Measurements from ENCODE around the gene PYCARD.
A peak's percentile ranks its signal among the peaks of the same experiment; 100 is the strongest.

The PYCARD gene

GRCh38 chr16:31243734-31244670 is 41.4 kb upstream of the PYCARD start:
- DNase-seq (ENCODE audit: low spot score) = peak; percentile 42
- no peak for TF ChIP-seq CTCF (IDR thresholded peaks at IDR 0.05; ENCODE audit: extremely low read depth, insufficient read depth, missing control alignments)
- in situ Hi-C loops (cut with MboI; ENCODE audit: low pct_unique_long_range_greater_than_20kb, low sequenced_read_pairs, unreplicated experiment) = no loop called here

- no peak for DNase-seq (ENCODE audit: low spot score)
- in situ Hi-C loops (cut with MboI; ENCODE audit: low pct_unique_long_range_greater_than_20kb, low sequenced_read_pairs, unreplicated experiment) = no loop called here
Measured at GRCh38 chr16:31242206-31242605, 39.6 kb upstream of the PYCARD start.

GRCh38 chr16:31238041-31238440 is 35.5 kb upstream of the PYCARD start:
- TF ChIP-seq CTCF (IDR thresholded peaks at IDR 0.05; ENCODE audit: extremely low read depth, insufficient read depth, missing control alignments) = no peak
- DNase-seq (ENCODE audit: low spot score) = no peak
- in situ Hi-C loops (cut with MboI; ENCODE audit: low pct_unique_long_range_greater_than_20kb, low sequenced_read_pairs, unreplicated experiment) = no loop called here

More at GRCh38 chr16:31242206-31242605, 39.6 kb upstream of the PYCARD start:
- TF ChIP-seq CTCF (IDR thresholded peaks at IDR 0.05; ENCODE audit: extremely low read depth, insufficient read depth, missing control alignments) = no peak

GRCh38 chr16:31229501-31229900 is 26.9 kb upstream of the PYCARD start:
- peak; percentile 17 for DNase-seq (ENCODE audit: low spot score)
- no peak for TF ChIP-seq CTCF (IDR thresholded peaks at IDR 0.05; ENCODE audit: extremely low read depth, insufficient read depth, missing control alignments)
- in situ Hi-C loops (cut with MboI; ENCODE audit: low pct_unique_long_range_greater_than_20kb, low sequenced_read_pairs, unreplicated experiment) = no loop called here

GRCh38 chr16:31228206-31228605 is 25.6 kb upstream of the PYCARD start:
- in situ Hi-C loops (cut with MboI; ENCODE audit: low pct_unique_long_range_greater_than_20kb, low sequenced_read_pairs, unreplicated experiment) = no loop called here
- peak; percentile 12 for DNase-seq (ENCODE audit: low spot score)
- no peak for TF ChIP-seq CTCF (IDR thresholded peaks at IDR 0.05; ENCODE audit: extremely low read depth, insufficient read depth, missing control alignments)

- in situ Hi-C loops (cut with MboI; ENCODE audit: low pct_unique_long_range_greater_than_20kb, low sequenced_read_pairs, unreplicated experiment) = no loop called here
- DNase-seq (ENCODE audit: low spot score) = peak; percentile 23
- no peak for TF ChIP-seq CTCF (IDR thresholded peaks at IDR 0.05; ENCODE audit: extremely low read depth, insufficient read depth, missing control alignments)
Measured at GRCh38 chr16:31225193-31225592, 22.6 kb upstream of the PYCARD start.

Data from GM13977 (cell line).